ENCODE measurements around the gene GPR180.

The GPR180 gene

DNA sequence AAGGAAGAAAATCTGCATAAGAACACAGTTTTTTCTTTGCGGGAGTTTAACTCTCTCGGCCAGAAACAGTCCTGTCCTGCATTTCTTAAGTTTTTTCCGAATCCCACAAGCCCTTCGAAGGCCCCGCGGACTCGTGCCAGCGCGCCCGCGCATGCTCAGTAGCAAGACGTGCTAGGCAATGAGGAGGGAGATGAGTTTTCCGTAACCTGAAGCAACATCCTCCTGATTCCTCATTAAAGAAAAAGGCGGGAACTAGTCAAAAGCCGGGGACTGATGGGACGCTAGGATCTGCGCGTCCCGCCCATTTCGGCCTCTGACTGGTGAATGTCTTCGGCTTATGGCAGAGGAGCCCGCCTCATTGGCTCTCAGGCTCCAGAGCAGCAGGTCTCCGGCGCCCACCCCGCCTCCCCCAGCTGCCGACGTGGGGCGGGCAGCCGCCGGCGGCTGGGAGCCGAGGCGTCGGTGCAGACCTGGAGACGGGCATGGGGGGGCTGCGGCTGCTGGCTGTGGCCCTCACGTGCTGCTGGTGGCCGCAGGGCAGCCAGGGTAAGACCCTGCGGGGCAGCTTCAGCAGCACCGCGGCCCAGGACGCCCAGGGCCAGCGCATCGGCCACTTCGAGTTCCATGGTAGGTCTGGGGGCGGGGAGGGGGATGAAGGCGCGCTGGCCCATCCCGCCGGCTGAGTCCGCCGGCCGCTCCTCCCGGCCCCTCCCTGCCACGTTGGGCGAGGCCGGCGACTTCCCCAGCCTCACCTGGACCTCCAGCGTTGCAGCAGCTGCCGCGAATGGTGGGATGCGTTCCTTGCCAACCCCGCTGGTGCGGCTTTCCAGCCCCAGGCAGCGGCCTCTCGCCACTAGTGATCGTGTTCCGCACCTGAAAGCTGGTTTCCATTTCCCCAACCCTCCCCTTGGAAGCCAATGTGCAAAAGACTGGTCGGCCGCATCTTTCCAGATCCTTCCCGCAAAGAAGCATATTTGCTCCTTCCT lies at the start of gene GPR180:
Gene GPR180 (plus strand): TSS at position 412 of the 986 bp plus-strand sequence. CDS start 71 bp downstream, at position 483.
- H3K4me1 ChIP-seq (ENCODE audit: insufficient read depth, low read length), result peaks cover 6% of the 10 kb centered on the region; the same call in 1 of the 2 replicates
- H3K9ac ChIP-seq (ENCODE audit: low read depth, low read length), result peak within 1 kb of the TSS; percentile 98
- peaks cover 2% of the 10 kb centered on the region; the same call in 1 of the 2 replicates for H3K36me3 ChIP-seq (ENCODE audit: insufficient read depth, low read length)
- H3K9me3 ChIP-seq (ENCODE audit: control insufficient read depth, insufficient read depth, low read length), result peaks cover 6% of the 10 kb centered on the region; the same call in 1 of the 2 replicates

DNA sequence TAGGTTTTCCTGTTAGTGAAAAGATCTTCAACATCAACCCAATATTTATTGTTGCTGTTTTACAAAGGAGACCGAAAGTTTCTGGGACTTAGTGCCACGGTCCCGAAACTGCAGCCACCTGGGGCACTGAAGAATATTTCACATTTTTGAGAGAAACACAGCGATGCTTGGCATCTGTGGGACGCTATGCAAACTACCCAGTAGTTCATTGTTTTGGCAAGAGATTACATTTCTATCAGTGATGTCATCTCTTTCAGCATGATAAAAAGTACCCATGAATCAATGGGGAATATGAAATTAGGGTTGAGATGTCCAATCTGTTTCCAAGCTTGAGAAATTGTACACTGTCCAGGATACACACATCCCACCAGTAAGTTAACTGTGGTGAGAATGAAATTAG lies 49.6 kb upstream of the GPR180 start:
- Histone ChIP-seq H3K9me3 (ENCODE audit: control insufficient read depth, insufficient read depth, low read length) (no peaks in the 10 kb centered on the region), H3K4me1 (ENCODE audit: insufficient read depth, low read length) (no peaks in the 10 kb centered on the region), H3K9ac (ENCODE audit: low read depth, low read length) (no peak overlapping the region), H3K36me3 (ENCODE audit: insufficient read depth, low read length) (no peaks in the 10 kb centered on the region)

DNA sequence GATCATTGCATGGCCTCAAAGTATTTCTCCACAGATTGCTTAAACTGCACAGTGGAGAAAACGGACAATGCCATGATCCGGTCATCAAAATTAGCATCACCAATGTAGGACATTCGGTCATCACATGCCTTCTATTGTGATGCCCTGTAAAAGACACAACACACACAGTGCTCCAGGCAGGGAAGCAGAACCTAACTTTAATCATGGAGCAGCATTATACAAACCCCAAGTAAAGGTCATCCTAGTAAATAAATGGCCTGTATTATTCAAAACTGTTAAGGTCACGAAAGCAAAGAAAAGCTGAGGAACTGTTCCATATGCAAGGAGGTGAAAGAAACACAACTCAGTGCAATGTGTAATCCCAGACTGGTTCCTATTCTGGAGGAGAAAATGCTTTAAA lies 47.9 kb upstream of the GPR180 start:
- Histone ChIP-seq H3K9me3 (ENCODE audit: control insufficient read depth, insufficient read depth, low read length) (no peaks in the 10 kb centered on the region), H3K9ac (ENCODE audit: low read depth, low read length) (no peak overlapping the region), H3K36me3 (ENCODE audit: insufficient read depth, low read length) (no peaks in the 10 kb centered on the region), H3K4me1 (ENCODE audit: insufficient read depth, low read length) (no peaks in the 10 kb centered on the region)

DNA sequence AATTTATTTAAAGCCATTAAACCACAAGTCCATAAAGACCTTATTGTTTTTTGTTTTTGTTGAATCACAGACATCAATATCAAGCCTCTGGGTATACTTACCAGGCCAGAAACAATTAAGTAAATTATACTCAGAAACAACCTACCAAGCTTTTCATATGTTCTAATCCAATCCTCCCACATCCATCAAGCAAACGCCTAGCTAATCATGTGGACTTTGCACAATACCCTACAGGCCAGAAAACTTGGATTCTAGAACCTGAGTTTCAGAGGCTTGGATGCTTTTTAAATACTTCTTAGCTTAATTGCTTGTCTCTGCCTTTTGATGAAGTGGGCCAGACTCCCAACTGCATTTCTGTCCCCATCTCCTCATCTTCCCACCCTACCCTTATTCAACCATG lies 45.6 kb upstream of the GPR180 start:
- Histone ChIP-seq H3K9ac (ENCODE audit: low read depth, low read length) (no peak overlapping the region), H3K36me3 (ENCODE audit: insufficient read depth, low read length) (no peaks in the 10 kb centered on the region), H3K9me3 (ENCODE audit: control insufficient read depth, insufficient read depth, low read length) (no peaks in the 10 kb centered on the region), H3K4me1 (ENCODE audit: insufficient read depth, low read length) (no peaks in the 10 kb centered on the region)

DNA sequence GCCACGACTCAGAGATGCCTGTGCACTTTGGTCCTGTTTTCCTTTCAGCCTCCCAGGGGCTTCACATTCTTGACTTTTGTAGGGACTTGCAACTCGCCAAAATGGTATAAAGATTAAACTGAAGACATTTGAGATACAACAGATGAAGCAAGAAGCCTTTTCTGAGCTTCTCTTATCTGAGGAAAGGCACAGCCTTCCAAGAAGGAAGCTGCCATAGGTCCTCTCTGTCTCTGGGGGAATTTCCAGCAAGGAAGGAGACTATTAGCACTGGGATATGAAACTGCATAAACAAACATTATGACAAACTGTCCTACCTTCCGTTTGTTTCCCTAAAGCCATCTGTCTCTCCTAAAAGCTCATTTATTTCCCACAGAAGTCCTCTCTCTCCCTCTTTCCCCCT lies 45.0 kb upstream of the GPR180 start:
- H3K9me3 ChIP-seq (ENCODE audit: control insufficient read depth, insufficient read depth, low read length), result no peaks in the 10 kb centered on the region
- no peaks in the 10 kb centered on the region for H3K4me1 ChIP-seq (ENCODE audit: insufficient read depth, low read length)
- H3K36me3 ChIP-seq (ENCODE audit: insufficient read depth, low read length), result no peaks in the 10 kb centered on the region
- H3K9ac ChIP-seq (ENCODE audit: low read depth, low read length), result no peak overlapping the region

DNA sequence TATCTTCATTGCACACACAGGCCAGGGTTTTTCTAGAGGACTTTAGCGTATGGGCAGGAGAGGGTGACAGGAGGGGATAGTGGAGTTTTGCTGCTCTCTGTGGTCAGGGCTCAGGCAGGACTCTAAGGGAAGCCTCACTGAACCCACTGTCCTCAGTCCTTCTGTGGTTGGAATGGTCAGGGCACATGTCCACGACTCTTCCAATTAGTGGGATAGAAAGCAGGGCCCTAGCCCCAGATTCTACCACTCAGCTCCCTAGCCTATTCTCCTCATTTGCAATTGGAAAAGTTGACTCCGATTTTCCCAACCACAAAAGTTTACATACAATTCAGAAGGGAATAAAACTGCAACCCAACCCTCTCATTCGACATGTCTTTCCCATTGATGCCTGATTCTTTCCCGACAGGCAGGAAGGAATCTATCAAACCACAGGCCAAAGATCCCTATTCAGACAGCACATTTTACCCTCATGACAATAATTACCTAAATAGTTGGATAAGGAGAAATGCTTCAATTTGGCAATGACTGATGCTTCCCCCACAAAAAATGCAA lies 43.9 kb upstream of the GPR180 start:
- no peaks in the 10 kb centered on the region for H3K36me3 ChIP-seq (ENCODE audit: insufficient read depth, low read length)
- H3K9ac ChIP-seq (ENCODE audit: low read depth, low read length), result no peak overlapping the region
- no peaks in the 10 kb centered on the region for H3K4me1 ChIP-seq (ENCODE audit: insufficient read depth, low read length)
- H3K9me3 ChIP-seq (ENCODE audit: control insufficient read depth, insufficient read depth, low read length), result no peaks in the 10 kb centered on the region

DNA sequence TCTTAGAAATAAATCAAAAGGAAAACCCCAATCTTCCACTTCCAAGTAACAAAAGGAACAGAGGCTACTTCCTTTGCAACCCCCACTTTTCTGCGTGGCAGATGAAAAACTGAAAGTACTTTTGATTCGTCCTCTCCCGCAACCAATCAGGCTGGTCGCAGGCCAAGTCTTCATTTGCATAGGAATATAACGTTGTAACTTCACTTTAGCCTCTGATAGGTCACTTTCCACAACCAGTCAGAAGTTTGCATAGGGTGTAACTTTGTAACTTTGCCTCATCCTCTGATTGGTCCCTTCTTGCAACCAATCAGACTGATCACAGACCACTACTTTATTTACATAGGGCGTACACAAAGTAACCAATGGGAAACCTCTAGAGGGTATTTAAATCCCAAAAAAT lies 42.9 kb upstream of the GPR180 start:
- H3K9me3 ChIP-seq (ENCODE audit: control insufficient read depth, insufficient read depth, low read length), result no peaks in the 10 kb centered on the region
- H3K9ac ChIP-seq (ENCODE audit: low read depth, low read length), result no peak overlapping the region
- H3K36me3 ChIP-seq (ENCODE audit: insufficient read depth, low read length), result no peaks in the 10 kb centered on the region
- no peaks in the 10 kb centered on the region for H3K4me1 ChIP-seq (ENCODE audit: insufficient read depth, low read length)

DNA sequence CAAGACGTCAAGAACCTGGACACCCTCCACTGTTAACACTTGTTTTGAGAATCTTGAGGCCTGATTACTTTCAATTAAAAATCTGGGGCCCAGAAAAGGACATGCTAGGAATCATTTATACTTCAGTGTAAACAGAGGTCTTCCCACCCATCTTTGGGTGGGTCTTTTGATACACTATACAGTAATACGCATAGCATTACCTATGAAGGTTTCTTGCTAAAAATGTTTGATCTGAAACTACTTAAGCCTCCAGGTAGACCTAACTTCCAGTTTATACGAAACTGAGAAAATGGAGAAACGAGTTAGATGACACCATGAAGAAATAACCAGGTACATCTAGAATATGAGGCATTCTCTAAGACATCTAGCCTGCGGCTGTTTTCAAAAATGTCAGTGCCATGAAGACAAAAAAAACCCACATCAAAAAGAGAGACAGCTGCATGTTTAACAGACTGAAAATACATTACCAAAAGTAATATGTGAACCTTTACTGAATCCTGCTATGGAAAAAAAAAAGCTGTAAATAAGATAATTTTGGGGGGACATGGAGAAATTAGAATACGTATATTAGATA lies 42.3 kb upstream of the GPR180 start:
- H3K4me1 ChIP-seq (ENCODE audit: insufficient read depth, low read length), result no peaks in the 10 kb centered on the region
- H3K9me3 ChIP-seq (ENCODE audit: control insufficient read depth, insufficient read depth, low read length), result no peaks in the 10 kb centered on the region
- no peaks in the 10 kb centered on the region for H3K36me3 ChIP-seq (ENCODE audit: insufficient read depth, low read length)
- no peak overlapping the region for H3K9ac ChIP-seq (ENCODE audit: low read depth, low read length)

DNA sequence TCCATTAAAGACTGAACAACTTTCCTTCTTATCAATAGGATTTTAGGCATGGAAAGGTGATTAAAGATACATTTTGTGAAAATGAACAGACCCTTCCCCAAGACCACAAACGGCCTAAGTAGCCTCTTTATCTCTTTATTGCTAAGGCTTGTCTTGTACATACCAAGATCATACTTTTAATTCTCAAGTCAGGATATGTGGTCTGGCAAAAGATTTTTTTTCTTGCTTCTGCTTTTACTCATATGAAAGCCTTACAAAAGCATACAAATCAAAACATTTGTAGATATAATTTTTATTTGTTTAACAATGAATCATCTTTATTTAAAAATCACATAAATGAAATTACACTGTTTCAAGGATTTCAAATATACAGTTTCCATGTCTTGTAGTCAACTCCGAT lies 41.5 kb upstream of the GPR180 start:
- Histone ChIP-seq H3K9ac (ENCODE audit: low read depth, low read length) (no peak overlapping the region), H3K9me3 (ENCODE audit: control insufficient read depth, insufficient read depth, low read length) (no peaks in the 10 kb centered on the region), H3K4me1 (ENCODE audit: insufficient read depth, low read length) (no peaks in the 10 kb centered on the region), H3K36me3 (ENCODE audit: insufficient read depth, low read length) (no peaks in the 10 kb centered on the region)

DNA sequence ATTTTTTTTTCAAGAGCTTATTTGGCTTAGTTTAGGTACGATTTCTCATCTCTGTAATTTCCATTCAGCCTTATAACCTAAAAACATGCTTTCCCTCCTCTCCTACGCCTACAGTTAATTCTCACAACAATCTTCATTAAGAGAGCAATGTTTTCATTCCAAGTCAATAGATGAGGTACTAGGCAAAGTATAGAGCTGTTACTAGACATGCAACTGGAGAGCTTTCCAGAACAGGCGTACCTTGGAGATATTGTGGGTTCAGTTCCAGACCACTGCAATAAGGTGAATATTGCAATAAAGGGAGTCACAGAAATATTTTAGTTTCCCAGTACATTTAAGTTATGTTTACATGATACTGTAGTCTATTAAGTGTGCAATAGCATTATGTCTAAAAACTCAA lies 40.5 kb upstream of the GPR180 start:
- Histone ChIP-seq H3K9ac (ENCODE audit: low read depth, low read length) (no peak overlapping the region), H3K36me3 (ENCODE audit: insufficient read depth, low read length) (no peaks in the 10 kb centered on the region), H3K9me3 (ENCODE audit: control insufficient read depth, insufficient read depth, low read length) (no peaks in the 10 kb centered on the region), H3K4me1 (ENCODE audit: insufficient read depth, low read length) (no peaks in the 10 kb centered on the region)

DNA sequence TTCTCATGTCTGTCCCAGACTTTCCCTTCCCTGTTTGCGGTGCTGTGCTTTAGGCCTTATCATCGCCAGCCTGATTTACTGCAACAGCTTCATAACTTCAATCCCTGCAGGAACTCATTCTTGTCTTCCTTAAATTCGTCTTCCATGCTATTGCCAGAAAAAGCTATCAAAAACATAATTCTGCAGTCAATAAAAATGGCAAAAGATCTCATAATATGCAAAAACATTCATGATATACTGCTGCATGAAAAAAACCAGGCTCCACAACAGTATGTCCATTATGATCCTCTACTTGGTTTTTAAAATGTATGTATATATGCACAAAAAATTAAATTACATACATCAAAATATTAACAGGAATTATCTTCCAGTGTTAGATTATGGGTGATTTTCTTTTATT lies 34.1 kb upstream of the GPR180 start:
- Histone ChIP-seq H3K36me3 (ENCODE audit: insufficient read depth, low read length) (peaks cover 9% of the 10 kb centered on the region), H3K9me3 (ENCODE audit: control insufficient read depth, insufficient read depth, low read length) (no peaks in the 10 kb centered on the region), H3K9ac (ENCODE audit: low read depth, low read length) (no peak overlapping the region), H3K4me1 (ENCODE audit: insufficient read depth, low read length) (no peaks in the 10 kb centered on the region)

DNA sequence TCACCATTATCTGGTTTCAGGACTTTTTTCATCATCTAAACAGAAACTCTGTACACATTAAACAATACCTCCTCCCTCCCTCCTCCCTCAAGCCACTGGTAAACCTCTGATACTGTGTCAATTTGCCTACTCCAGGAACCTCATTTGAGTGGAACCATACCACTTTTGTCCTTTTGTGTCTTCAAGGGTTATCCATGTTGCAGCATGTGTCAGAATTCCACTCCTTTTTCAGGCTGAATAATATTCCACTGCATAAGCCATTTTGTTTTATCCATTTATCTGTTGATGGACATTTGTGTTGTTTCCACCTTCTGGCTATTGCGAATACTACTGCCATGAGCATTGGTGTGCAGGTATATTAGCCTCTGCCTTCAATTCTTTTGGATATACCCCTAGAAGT lies 33.2 kb upstream of the GPR180 start:
- H3K9me3 ChIP-seq (ENCODE audit: control insufficient read depth, insufficient read depth, low read length), result no peaks in the 10 kb centered on the region
- peaks cover 14% of the 10 kb centered on the region for H3K36me3 ChIP-seq (ENCODE audit: insufficient read depth, low read length)
- H3K9ac ChIP-seq (ENCODE audit: low read depth, low read length), result no peak overlapping the region
- H3K4me1 ChIP-seq (ENCODE audit: insufficient read depth, low read length), result no peaks in the 10 kb centered on the region

DNA sequence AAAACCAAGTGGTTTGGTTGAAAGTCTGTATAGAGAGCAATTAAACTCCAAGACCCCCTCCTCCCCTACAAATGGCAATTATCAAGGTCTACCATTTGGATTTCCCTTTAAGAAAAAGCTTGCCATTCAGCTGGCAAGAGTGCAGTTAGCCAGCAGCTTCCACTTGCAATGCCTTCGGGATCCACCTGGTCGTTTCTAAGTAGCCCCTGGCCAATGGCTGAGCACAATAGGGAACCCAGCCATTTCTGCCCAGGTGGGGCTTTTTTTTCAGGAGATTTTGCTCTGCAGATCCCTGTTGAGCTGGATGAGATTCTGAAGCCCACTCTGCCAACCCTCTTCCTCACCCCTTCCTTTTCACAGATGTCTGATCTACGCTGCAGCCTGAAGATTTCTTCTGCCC lies 32.0 kb upstream of the GPR180 start:
- Histone ChIP-seq H3K9ac (ENCODE audit: low read depth, low read length) (no peak overlapping the region), H3K4me1 (ENCODE audit: insufficient read depth, low read length) (no peaks in the 10 kb centered on the region), H3K9me3 (ENCODE audit: control insufficient read depth, insufficient read depth, low read length) (no peaks in the 10 kb centered on the region), H3K36me3 (ENCODE audit: insufficient read depth, low read length) (peaks cover 19% of the 10 kb centered on the region)

DNA sequence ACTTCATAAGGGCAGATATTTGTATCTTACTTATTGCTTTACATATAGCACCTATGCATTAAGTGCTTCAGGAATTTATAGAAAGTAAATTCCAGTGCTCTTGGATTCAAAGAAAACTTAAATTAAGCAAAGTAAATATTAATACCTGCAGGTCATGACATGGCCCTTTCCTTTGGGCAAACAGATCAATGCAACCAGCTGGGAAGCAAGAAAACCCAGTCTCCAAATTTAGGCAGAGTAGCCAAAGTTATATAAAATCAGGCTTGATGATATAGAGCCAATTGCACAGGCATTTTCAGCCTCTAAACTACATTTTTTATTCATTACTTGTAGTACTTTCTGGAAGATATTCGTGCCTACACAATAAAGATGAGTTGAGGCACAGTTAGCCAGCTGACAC lies 22.6 kb upstream of the GPR180 start:
- Histone ChIP-seq H3K36me3 (ENCODE audit: insufficient read depth, low read length) (peaks cover 23% of the 10 kb centered on the region), H3K9me3 (ENCODE audit: control insufficient read depth, insufficient read depth, low read length) (no peaks in the 10 kb centered on the region), H3K9ac (ENCODE audit: low read depth, low read length) (no peak overlapping the region), H3K4me1 (ENCODE audit: insufficient read depth, low read length) (no peaks in the 10 kb centered on the region)

DNA sequence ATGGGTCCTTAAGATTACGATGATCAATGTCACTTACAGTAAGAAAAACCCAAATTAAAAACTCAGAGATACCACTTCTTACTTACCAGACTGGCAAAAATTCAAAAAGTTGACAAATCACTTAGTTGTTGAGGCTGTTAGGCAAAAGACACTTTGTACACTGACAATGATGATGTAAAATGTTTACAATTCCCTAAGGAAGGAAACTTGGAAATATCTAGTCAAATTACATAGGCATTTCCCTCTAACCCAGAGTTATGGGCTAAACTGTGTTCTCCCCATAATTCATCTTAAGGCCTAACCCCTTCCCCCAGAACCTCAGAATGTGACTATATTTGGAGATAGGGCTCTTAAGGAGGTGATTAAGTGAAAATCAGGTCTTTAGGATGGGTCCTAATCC lies 17.7 kb upstream of the GPR180 start:
- H3K9me3 ChIP-seq (ENCODE audit: control insufficient read depth, insufficient read depth, low read length), result no peaks in the 10 kb centered on the region
- H3K9ac ChIP-seq (ENCODE audit: low read depth, low read length), result no peak overlapping the region
- peaks cover 12% of the 10 kb centered on the region for H3K36me3 ChIP-seq (ENCODE audit: insufficient read depth, low read length)
- no peaks in the 10 kb centered on the region for H3K4me1 ChIP-seq (ENCODE audit: insufficient read depth, low read length)
